GM18499 (cell line): ENCODE results near the gene UBA1.

Source experiments
- ATAC-seq: cut with Tn5 transposase; IDR thresholded peaks from one replicate; pipeline ENCODE4 v1.9.1; 2021; ENCODE audit warnings: moderate number of reproducible peaks; ENCODE audit not compliant: insufficient read depth, unreplicated experiment

Gene UBA1

GRCh38 chrX:47209508-47210238 is 16.0 kb downstream of the UBA1 start:
- ATAC-seq, result no peak

- ATAC-seq, result no peak
Measured at GRCh38 chrX:47210661-47211425, 17.2 kb downstream of the UBA1 start.

GRCh38 chrX:47212381-47213293 is 19.0 kb downstream of the UBA1 start:
- ATAC-seq, result no peak

GRCh38 chrX:47214435-47215077 is 20.9 kb downstream of the UBA1 start:
- no peak for ATAC-seq

GRCh38 chrX:47215291-47215900 is 21.8 kb downstream of the UBA1 start:
- no peak for ATAC-seq

GRCh38 chrX:47216393-47216925 is 22.8 kb downstream of the UBA1 start:
- no peak for ATAC-seq

GRCh38 chrX:47217121-47217851 is 23.7 kb downstream of the UBA1 start:
- no peak for ATAC-seq

- ATAC-seq, result peak; percentile 88
Measured at GRCh38 chrX:47217852-47218279, 24.2 kb downstream of the UBA1 start.

GRCh38 chrX:47218280-47218919 is 24.8 kb downstream of the UBA1 start, which contains the start of gene CDK16:
CDK16 (plus strand) TSS chrX:47218681; CDS start chrX:47223558, 4,877 bp downstream.
- peak; percentile 19 for ATAC-seq

GRCh38 chrX:47218920-47219815 is 25.5 kb downstream of the UBA1 start:
- no peak for ATAC-seq

- no peak for ATAC-seq
Measured at GRCh38 chrX:47221756-47222155, 28.1 kb downstream of the UBA1 start.

- ATAC-seq, result no peak
Measured at GRCh38 chrX:47222751-47223350, 29.2 kb downstream of the UBA1 start.

GRCh38 chrX:47223476-47224250 is 30.0 kb downstream of the UBA1 start:
- ATAC-seq, result no peak

- ATAC-seq, result no peak
Measured at GRCh38 chrX:47224266-47224895, 30.8 kb downstream of the UBA1 start.

GRCh38 chrX:47224896-47225290 is 31.3 kb downstream of the UBA1 start:
- no peak for ATAC-seq

GRCh38 chrX:47226071-47226470 is 32.4 kb downstream of the UBA1 start:
- ATAC-seq, result no peak
